HK-2 (cell line): Measurements from ENCODE around the gene SLC44A2.
"Not testable (repeated sequence)": the region's sequence is repeated elsewhere in the genome, so short reads cannot be mapped to it uniquely, and the experiment has no call there.

Source experiments
- DNase-seq: peaks from one replicate; pipeline ENCODE4 v3.0.0-alpha.2; 2018; ENCODE audit not compliant: unreplicated experiment

Gene SLC44A2

DNA sequence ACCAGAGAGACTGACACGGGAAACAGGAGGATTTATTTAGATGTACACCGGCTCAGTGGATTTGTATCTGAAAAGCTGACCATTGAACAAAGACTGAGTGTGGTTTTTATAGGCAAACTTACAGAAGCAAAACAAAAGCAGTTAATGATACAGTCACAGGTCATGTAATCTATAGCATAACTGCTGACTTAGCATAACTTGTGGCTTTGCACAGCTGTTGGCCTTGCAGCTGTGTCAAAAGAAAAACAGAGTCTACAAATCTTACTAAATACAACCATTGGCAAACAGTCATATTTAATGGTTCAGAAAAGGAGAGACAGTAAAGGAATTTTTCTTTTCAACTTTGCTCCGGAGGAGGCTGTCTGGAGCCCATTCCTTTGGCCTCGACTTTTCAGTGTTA is 26.5 kb downstream of the SLC44A2 start:
- DNase-seq: no peak

DNA sequence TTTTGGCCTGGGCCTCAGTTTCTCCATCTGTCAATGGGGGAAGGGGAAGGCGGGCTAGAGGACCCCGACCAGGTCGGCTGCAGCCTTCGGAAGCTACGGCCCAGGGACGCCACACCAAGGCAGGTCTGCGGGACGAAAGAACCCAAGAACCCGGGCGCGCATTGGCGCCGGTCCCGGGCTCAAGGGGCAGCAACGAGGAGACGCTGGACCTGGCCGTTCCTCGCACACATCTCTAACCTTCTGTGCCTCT is 28.1 kb downstream of the SLC44A2 start:
- DNase-seq: no peak

DNA sequence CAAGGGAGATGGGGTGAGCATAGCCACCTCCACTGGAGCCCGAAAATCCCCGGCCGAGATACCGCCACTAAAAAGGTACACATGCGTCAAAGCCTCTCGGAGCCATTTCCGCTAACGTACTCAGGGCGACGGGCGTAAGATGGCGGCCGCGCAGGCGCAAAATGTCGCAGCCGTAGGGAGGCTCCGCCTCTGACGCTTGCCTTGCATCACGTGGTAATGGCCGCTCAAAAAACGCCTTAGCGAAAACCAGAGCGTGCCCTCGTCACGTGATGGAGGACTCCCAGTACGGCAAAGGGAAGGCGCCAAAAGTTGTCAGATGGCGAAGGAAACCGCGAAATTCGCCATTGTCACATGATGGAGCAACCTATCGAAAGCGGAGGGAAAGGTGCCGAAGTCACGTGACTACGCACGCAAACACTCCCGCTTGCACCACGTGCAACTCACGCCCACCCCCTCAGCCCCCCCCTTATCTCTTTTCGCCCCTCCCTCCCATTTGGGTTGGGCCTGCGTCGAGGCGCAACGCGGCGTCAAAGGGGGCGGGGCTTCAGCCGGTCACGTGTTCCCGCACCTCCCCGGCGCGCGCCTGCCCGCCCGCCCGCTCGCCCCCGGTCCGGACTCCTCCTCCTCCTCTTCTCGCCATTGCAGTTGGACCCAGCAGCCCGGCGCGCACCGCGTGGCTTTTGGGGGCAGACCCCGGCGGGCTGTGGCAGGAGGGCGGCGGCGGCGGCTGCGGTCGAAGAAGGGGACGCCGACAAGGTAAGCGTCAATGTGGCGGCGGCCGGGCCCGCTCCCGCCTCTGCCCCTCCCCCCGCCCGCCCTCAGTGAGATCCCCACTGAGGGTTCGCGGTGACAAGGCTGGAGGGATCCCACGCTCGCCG is 28.6 kb downstream of the SLC44A2 start, which contains the start of gene ILF3:
Gene ILF3, plus strand, starts transcription at position 615 of the 878 bp plus-strand sequence. CDS start 16,260 bp downstream, outside the sequence.
- DNase-seq: peak; percentile 100

DNA sequence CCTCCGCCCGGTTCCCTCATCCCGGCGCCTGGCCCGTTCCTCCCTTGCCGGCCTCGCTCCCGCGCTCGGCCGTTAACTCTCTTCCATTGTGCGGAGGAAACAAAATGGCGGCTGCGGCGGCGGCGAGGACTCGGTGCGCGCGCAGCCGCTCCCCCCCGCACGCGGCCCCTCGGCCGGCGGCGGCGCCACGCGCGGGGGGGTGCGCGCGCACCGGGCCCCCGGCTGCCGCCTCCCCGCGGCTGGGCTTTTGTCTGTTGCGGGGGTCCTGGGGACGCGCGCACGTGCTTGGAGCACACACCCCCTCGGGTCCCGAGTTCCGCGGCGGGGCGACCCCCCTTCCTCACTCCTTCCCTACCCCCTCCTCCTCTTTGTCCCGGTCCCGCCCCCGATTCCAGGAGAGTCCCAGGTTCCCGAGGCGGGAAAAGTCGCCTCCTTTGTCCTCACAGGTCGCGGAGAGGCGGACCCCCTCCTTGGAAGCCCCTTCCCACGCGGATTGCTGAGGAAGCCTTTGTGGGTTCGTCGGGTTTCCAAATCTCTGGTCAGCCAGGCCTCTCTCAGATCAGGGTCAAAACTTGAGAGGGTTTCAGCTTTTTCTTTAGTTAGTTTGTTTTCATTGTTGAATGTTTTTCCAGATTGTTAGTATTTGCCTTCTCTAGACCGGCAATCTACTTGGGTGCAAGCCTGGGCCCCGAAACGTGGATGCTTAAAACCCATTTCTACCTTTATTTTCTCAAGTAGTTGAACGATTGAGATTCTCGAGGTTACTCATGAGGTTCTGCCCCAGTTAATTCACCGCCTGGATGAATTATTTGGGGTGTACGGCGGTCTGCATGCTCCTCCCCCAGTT is 29.5 kb downstream of the SLC44A2 start:
- peak; percentile 35 for DNase-seq

DNA sequence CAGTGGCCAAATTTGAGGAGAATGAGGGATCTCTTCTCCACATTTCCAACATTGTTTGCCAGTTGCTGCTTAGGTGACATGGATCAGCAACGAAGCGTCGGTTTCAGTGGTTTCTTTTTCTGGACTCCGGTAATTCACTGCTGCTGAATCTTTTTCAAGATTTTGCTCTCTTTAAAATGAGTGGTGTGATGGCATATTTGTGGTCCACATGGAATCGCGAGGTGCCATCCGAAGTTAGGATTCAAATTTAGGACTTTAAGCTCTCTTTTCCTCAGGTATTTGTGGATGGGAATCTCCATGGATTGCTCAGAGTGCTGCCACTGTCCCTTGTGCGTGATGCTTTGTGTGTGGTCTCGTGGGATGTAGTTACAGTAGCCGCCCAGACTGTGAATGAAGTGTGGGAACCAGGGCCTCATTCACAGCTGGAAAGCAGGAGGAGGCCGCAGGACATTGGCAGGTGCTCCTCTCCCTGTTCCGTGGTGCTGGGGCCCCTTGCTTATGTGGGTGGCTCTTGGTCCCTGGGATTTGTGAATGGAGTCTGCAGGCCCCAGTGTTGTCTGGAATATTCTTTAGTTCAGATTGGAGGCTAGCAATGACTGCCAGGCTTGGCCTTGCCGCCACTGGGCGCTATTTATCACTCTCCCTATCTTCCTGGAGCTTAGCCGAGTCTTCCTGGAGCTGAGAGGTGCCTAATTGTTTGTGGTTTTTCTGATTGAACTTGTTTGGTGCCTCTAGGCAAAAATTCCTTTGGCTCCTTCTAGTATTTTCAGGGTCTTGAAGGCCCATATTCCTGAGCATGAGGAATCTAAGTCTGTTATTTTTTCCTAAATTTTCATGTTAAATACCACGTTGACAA is 30.3 kb downstream of the SLC44A2 start:
- DNase-seq: peak; percentile 26

DNA sequence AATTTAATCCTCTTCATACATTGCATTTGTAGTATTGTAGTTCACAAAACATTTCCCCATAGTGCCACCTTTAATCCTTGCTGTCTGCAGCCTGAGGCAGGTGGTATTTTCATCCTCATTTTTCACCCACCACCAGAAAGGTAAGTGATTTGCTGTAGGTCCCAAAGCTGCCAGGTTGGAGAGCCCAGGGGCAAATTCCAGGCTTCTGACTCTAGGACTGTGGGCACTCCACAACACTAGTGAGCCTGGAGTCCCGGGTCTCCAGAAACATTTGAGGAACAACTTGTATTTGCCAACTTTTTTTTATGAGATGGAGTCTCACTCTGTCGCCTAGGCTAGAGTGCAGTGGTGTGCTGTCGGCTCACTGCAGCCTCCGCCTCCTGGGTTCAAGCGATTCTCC is 35.0 kb downstream of the SLC44A2 start:
- no peak for DNase-seq

DNA sequence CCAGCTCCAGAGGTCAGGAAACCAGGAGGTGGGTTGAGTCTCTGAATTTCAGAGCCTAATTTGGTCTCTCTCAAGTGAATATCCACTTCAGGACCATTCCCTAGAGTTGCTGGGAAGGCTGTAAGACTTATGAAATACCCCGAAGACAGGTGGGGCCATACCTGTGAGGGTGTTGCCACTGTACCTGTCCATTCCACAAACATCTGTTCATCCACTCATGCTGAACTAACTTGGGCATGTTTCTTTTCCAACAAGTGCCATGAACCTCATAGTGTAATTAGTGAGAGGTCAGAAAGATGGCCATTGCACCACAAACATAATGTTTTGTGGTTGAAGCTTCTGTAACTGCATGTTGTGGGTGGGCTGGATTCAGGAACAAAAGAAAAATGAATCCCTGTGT is 36.6 kb downstream of the SLC44A2 start:
- no peak for DNase-seq

DNA sequence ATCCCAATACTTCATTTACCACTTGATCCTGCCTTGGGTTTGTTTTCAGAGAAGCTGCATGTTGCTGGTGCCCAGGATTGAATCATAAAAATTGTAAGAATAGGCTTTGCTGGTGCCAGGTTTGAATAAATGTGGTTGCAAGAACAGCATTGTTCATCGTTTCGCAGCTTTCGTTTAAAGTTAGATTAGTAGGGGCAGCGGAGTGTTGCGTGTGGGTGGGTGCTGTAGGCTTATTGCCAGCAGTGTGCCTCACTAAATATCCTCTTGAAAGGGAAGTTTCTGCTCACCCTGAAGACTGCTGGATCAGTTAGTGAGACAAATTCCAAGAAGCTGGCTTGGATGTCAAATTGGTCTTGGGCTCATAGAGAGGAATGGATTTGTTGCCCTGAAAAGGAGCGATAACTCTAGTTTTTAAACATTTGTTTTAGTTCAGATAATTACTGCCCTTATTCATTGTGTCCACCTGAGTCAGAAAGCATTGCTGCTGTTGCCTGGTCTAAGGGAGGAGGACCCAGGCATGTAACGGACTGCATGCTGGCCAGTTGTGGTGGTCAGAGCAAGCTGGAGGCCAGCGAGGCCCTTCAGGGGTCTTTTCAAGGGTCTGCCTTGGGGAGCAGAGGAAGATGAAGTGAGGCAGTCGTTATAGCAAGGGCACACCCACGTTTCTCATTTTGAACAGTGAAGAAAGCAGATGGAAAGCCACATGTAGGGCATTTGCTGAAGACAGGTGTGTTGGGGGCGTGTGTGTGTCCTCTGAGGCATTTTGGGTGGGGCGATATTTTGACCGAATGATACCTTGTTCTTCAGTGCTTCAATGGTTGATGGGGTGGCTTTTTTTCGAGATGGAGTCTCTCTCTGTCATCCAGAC is 37.3 kb downstream of the SLC44A2 start:
- no peak for DNase-seq

DNA sequence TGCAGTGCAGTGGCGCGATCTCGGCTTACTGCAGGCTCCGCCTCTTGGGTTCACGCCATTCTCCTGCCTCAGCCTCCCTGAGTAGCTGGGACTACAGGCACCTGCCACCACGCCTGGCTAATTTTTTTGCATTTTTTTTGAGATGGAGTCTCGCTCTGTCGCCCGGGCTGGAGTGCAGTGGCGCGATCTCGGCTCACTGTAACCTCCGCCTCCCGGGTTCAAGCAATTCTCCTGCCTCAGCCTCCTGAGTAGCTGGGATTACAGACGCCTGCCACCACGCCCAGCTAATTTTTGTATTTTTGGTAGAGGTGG is 37.9 kb downstream of the SLC44A2 start:
- DNase-seq: not testable (repeated sequence)

DNA sequence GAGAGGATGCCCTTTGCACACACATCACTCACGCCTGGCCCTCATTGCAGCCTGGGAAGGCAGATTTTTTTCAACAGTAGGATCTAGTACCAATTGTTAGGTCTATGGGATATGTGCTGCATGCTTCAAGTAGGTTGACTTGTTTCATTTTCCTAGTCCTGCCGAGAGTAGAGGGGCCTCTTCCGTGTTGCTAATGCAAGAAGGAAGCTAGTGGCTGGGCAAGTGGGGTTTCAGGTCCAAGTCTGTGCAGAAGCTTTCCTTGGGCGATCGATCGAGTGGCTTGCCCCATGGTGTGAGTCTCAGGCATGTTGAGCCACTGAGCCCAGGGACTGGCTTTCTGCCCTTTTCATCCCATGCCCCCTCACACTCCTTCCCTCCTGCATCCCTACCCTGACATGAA is 42.5 kb downstream of the SLC44A2 start:
- no peak for DNase-seq

DNA sequence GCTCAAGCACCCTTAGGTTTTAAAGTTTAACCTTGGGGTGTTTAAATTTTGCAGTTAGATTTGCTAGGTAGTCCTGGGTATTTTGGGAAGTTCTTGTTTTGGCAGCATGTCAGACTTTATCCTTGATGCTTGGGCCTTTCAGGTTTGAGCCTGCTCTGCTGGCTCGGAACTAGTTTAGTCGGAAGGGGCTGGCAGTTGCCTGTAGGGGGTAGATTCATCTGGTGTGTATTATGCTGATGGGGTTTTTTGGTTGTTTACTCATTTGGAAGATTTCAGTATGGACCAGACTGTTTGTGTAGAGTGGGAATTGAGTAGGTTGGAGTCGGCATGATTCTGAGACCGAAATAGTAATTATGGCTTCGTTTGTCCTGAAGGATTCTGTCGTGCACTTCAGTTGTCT is 43.9 kb downstream of the SLC44A2 start:
- no peak for DNase-seq

DNA sequence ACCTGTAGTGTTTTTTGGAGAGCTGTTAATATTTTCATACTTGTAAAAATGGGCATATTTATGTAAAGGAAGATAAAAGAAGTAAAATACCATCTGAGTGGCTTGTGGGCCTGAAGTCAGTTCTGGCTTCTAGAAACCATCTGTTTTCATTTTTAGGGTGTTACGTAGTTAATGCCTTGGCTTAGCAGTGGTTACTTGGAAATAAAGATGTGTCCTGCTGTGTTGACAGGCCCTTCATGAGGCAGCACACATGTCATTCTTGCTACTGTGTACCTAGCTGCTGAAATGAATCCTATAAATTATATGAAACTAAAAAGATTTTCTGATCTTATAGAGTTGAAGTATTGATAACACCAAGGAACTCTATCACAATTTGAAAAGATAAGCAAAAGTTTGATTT is 44.8 kb downstream of the SLC44A2 start:
- DNase-seq: no peak

DNA sequence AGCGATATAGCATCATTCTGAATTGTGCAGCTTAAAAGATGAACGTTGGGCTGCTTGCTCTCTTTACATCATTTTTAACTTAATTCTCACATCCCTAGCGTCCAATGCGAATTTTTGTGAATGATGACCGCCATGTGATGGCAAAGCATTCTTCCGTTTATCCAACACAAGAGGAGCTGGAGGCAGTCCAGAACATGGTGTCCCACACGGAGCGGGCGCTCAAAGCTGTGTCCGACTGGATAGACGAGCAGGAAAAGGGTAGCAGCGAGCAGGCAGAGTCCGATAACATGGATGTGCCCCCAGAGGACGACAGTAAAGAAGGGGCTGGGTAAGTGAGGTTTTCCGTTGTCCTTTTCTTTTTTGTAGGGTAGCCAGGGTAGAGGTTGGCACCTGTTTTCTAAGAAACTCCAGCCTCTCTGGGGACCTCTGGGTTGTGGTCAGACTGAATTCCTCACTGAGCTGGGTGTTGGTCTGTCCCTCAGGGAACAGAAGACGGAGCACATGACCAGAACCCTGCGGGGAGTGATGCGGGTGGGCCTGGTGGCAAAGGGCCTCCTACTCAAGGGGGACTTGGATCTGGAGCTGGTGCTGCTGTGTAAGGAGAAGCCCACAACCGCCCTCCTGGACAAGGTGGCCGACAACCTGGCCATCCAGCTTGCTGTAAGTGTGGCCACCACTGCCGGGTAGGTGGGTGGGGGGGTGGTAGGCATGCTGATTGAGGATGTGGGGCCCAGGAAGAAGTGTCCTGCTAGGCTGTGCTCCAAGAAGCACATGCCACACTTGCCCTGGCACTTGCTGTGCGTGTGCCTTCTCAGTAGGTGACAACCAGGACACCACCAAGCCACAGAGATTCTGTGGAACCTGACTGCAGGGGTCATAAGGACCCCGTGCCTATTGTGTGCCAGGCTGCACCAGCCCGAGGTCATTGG is 45.8 kb downstream of the SLC44A2 start:
- no peak for DNase-seq

DNA sequence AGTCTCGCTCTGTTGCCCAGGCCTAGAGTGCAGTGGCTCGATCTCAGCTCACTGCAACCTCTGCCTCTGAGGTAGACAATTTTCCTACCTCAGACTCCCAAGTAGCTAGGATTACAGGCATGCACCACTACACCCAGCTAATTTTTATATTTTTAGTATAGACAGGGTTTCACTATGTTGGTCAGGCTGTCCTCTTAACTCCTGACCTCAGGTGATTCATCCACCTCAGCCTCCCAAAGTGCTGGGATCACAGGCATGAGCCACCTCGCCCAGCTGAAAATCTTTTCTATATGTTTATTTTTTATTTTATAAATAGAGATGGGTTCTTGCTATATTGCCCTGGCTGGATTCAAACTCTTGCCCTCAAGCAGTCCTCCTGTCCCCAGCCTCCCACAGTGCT is 46.6 kb downstream of the SLC44A2 start:
- not testable (repeated sequence) for DNase-seq

DNA sequence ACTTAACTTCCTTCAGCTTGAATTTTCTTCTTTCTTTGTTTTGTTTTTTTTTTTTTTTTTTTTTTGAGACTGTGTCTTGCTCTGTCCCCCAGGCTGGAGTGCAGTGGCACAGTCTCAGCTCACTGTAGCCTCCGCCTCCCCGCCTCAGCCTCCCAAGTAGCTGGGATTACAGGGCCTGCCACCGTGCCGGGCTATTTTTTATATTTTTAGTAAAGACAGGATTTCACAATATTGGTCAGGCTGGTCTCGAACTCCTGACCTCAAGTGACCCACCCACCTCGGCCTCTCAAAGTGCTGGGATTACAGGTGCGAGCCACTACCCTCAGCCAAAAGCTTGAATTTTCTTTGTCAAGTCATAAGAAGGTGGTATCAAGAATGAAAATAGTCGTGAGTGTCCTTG is 49.9 kb downstream of the SLC44A2 start:
- DNase-seq: not testable (repeated sequence)

DNA sequence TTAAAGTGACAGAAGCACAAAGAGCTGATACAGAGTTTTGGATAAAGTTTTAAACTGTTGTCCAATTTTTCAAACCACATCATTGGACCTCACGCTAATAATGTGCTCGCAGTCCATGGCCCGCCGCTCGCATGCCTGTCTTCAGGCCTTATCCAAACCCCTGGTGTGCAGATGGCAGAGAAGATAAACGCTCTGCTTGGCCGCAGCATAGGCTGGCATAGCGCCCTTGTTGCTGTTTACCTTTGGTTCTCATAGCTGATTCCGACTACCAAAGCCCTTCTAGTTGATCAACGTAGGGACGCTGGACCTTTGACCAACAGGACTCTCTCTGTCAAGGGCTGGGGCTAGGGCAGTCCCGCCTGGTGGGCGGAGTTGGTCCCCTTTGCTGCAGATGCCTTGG is 52.4 kb downstream of the SLC44A2 start:
- no peak for DNase-seq

DNA sequence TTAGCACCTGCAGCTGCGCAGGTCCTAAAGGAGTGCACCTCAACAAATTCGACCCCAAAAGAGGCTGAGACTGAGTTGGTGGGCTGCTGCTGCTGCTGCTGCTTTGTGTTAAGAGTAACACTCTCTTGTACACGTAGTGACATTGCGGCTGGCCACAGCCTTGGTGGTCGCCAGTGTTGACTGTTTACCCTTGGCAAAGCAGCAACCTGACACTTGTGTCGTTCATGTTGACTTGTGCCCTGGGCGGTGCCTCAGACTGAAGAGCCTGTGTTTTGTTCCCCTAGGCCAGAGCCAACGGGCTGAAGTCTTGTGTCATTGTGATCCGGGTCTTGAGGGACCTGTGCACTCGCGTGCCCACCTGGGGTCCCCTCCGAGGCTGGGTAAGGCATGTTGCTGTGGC is 53.5 kb downstream of the SLC44A2 start:
- DNase-seq: no peak

DNA sequence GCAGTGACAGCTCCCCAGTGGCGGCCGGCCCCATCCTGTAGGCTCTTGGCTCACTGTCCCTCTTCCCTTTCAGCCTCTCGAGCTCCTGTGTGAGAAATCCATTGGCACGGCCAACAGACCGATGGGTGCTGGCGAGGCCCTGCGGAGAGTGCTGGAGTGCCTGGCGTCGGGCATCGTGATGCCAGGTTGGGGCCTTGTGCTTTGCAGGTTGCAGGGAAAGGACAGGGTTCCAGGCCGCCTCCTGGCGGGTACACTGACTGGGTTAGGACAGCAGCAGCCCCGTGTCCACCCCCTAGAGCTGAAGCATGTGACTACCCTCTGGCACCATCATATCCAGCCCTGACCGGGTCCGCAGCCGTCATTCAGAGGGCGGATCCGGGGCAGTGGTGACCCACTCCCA is 54.4 kb downstream of the SLC44A2 start:
- DNase-seq: no peak

DNA sequence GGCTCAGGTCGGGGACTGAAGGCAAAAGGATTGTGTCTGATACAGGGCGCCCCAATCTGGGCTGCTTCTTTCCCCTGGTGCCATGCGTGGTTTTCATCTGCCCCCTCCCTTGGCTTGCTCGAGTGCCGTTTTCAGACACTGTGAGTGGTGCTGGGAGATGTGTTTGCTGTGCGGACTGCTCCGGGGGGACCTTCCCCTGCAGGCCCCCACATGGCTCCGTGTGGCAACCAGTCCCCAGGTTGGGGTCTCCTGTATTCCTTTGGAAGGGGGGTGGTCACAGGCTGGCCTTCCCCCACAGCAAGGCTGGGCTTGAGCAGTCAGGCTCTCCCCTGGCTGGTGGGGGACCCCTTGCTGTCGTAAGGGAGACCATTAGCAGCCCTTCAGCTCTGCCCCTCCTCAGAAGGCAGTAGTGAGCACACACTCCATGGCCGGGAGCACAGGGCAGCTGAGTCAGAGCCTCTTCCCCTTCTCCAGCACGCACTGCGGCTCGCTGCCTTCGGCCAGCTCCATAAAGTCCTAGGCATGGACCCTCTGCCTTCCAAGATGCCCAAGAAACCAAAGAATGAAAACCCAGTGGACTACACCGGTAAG is 55.3 kb downstream of the SLC44A2 start:
- no peak for DNase-seq

DNA sequence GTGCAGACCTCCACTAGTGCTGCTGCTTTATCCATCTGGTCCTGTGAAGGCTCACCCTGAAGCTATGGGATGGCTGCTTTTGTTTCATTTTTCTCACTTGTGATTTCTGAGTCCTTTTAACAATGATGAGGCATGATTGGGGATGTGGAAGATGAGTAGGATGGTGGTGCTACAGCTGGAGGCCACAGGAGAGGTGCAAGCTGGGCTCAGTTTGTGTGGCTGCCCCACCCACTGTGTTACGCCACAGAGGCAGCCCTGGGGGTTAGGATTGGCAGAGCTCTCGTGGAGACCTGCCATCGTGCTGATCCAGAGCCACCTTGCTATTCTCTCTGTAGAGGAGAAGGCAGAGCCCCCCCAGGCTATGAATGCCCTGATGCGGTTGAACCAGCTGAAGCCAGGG is 56.3 kb downstream of the SLC44A2 start:
- no peak for DNase-seq
